KOPT-K1 (cell line): Measurements from ENCODE around the gene MLLT1.
"Not testable (repeated sequence)": the region's sequence is repeated elsewhere in the genome, so short reads cannot be mapped to it uniquely, and the experiment has no call there.

Source experiments
- H3K27ac ChIP-seq: fragments of 200-600 bp; sonication (generic); 2 replicates; pipeline ENCODE4 v1.5.1; 2016; ENCODE audit warnings: antibody characterized with exemption, mild to moderate bottlenecking, low read depth, low read length; ENCODE audit not compliant: poor library complexity, severe bottlenecking
- H3K36me3 ChIP-seq: fragments of 200-600 bp; sonication (generic); 2 replicates; pipeline ENCODE4 v1.5.1; 2017; ENCODE audit warnings: antibody characterized with exemption, mild to moderate bottlenecking, low read length, moderate library complexity; ENCODE audit not compliant: insufficient read depth
- H3K9me3 ChIP-seq: fragments of 200-600 bp; sonication (generic); 2 replicates; pipeline ENCODE4 v1.5.1; 2017; ENCODE audit warnings: antibody characterized with exemption, low read length, mild to moderate bottlenecking; ENCODE audit not compliant: insufficient read depth, poor library complexity, severe bottlenecking

Gene MLLT1

GRCh38 chr19:6279931-6280591 lies at the start of gene MLLT1:
MLLT1 (minus strand) TSS chr19:6279975; CDS start chr19:6279784, 191 bp downstream.
- peaks cover 26% of the 10 kb centered on the region for H3K36me3 ChIP-seq
- peak within 1 kb of the TSS; percentile 76 for H3K27ac ChIP-seq
- H3K9me3 ChIP-seq, result peaks cover 3% of the 10 kb centered on the region

GRCh38 chr19:6326815-6327214 lies 47.0 kb upstream of the MLLT1 start:
- H3K36me3 ChIP-seq, result no peaks in the 10 kb centered on the region
- H3K27ac ChIP-seq, result no peak overlapping the region
- H3K9me3 ChIP-seq, result no peaks in the 10 kb centered on the region

GRCh38 chr19:6325614-6326013 lies 45.8 kb upstream of the MLLT1 start:
- Histone ChIP-seq H3K27ac (no peak overlapping the region), H3K9me3 (no peaks in the 10 kb centered on the region), H3K36me3 (no peaks in the 10 kb centered on the region)

GRCh38 chr19:6324757-6325156 lies 45.0 kb upstream of the MLLT1 start:
- Histone ChIP-seq H3K27ac (no peak overlapping the region), H3K9me3 (no peaks in the 10 kb centered on the region), H3K36me3 (no peaks in the 10 kb centered on the region)

- Histone ChIP-seq H3K36me3 (no peaks in the 10 kb centered on the region), H3K27ac (no peak overlapping the region), H3K9me3 (no peaks in the 10 kb centered on the region)
Observed at GRCh38 chr19:6322284-6322683, 42.5 kb upstream of the MLLT1 start.

GRCh38 chr19:6319376-6319775 lies 39.6 kb upstream of the MLLT1 start:
- H3K36me3 ChIP-seq, result no peaks in the 10 kb centered on the region

GRCh38 chr19:6318772-6319171 lies 39.0 kb upstream of the MLLT1 start:
- Histone ChIP-seq H3K36me3 (no peaks in the 10 kb centered on the region), H3K27ac (no peak overlapping the region), H3K9me3 (no peaks in the 10 kb centered on the region)

More at GRCh38 chr19:6319376-6319775, 39.6 kb upstream of the MLLT1 start:
- Histone ChIP-seq H3K9me3 (no peaks in the 10 kb centered on the region), H3K27ac (no peak overlapping the region)

- not testable (repeated sequence) for H3K27ac ChIP-seq, H3K36me3 ChIP-seq
Observed at GRCh38 chr19:6315646-6316045, 35.9 kb upstream of the MLLT1 start.

GRCh38 chr19:6313398-6313969 lies 33.7 kb upstream of the MLLT1 start:
- Histone ChIP-seq H3K9me3 (no peaks in the 10 kb centered on the region), H3K36me3 (no peaks in the 10 kb centered on the region), H3K27ac (no peak overlapping the region)

More at GRCh38 chr19:6315646-6316045, 35.9 kb upstream of the MLLT1 start:
- H3K9me3 ChIP-seq, result not testable (repeated sequence)

GRCh38 chr19:6312018-6312417 lies 32.2 kb upstream of the MLLT1 start:
- Histone ChIP-seq H3K36me3 (no peaks in the 10 kb centered on the region), H3K9me3 (no peaks in the 10 kb centered on the region), H3K27ac (no peak overlapping the region)

GRCh38 chr19:6298413-6298812 lies 18.6 kb upstream of the MLLT1 start:
- Histone ChIP-seq H3K27ac (no peak overlapping the region), H3K36me3 (no peaks in the 10 kb centered on the region), H3K9me3 (peaks cover 49% of the 10 kb centered on the region)

GRCh38 chr19:6297202-6297601 lies 17.4 kb upstream of the MLLT1 start:
- Histone ChIP-seq H3K27ac (no peak overlapping the region), H3K36me3 (no peaks in the 10 kb centered on the region), H3K9me3 (peaks cover 61% of the 10 kb centered on the region)

- Histone ChIP-seq H3K27ac (no peak overlapping the region), H3K9me3 (peaks cover 93% of the 10 kb centered on the region)
Observed at GRCh38 chr19:6292006-6292405, 12.2 kb upstream of the MLLT1 start.

GRCh38 chr19:6288737-6289136 lies 9.0 kb upstream of the MLLT1 start:
- peaks cover 86% of the 10 kb centered on the region for H3K9me3 ChIP-seq
- no peaks in the 10 kb centered on the region for H3K36me3 ChIP-seq
- H3K27ac ChIP-seq, result no peak overlapping the region

More at GRCh38 chr19:6292006-6292405, 12.2 kb upstream of the MLLT1 start:
- H3K36me3 ChIP-seq, result no peaks in the 10 kb centered on the region

- Histone ChIP-seq H3K27ac (no peak overlapping the region), H3K9me3 (peaks cover 73% of the 10 kb centered on the region), H3K36me3 (no peaks in the 10 kb centered on the region)
Observed at GRCh38 chr19:6287269-6287885, 7.6 kb upstream of the MLLT1 start.

- peaks cover 66% of the 10 kb centered on the region for H3K9me3 ChIP-seq
Observed at GRCh38 chr19:6286676-6287075, 6.9 kb upstream of the MLLT1 start.

More at GRCh38 chr19:6286676-6287075, 6.9 kb upstream of the MLLT1 start:
- Histone ChIP-seq H3K36me3 (no peaks in the 10 kb centered on the region), H3K27ac (no peak overlapping the region)
